IPS-NIHi11 (cell line): ENCODE results near the gene TEX261.
A peak's percentile ranks its signal among the peaks of the same experiment; 100 is the strongest.

ENCODE experiments used
- DNase-seq: peaks from one replicate; pipeline ENCODE4 v3.0.0; 2012; ENCODE audit warnings: mixed read lengths, low spot score

Gene TEX261

DNA sequence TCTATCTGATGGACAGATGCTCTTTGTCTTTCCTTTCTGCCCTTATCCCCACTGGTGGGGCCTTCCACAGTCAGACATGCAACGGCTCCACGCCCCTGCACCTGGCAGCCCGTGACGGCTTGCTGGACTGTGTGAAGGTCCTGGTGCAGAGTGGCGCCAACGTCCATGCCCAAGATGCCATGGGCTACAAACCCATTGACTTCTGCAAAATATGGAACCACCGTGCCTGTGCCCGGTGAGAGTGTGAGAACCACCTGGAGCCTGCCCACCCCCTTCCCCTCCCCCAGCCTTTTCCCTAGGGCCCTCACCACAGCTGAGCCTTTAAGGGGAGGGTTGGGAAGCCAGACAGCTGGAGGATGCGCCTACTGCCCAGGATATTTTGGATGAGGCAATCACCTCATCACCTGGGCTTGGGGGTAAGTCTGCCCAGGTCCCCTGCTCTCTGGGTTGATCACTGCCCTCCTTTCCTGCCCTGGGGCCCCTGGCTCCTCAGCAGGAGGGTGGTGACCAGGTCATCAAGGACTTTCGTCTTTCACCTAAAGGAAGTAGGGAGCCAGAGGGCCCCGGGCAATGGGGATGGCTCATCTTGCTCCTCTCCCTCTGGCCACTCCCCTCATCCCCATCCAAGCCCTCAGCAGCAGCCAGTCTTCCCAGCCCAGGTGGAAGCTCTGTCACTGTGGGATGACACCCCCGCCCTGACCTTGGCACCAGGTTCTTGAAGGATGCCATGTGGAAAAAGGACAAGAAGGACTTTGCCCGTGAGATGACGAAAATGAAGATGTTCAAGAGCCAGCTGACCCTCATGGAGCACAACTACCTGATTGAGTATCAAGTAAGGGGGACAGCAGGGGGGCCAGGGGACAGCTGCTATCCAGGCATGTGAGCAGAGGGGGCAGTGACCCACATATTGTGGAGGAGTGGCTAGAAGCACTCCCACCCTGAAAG lies 12.5 kb downstream of the TEX261 start:
- no peak for DNase-seq

DNA sequence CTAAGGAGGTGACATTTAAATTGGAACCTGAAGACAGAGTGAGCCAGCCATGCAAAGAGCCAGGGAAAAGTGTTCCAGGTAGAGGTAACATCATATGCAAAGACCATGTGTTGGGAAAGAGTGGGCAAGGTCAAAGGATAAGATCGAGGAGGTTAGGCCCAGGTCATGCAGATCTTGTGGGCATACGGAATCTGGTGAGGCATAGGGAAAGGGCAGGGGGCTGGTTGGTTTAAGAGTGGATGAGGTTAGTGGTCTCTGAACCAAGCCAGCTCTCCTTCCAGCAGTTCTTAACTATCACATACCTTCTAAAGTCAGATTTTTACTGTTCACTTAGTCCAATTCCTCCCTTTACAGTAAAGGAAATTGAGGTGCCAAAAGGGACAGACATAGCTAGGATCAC lies 13.3 kb downstream of the TEX261 start:
- no peak for DNase-seq

DNA sequence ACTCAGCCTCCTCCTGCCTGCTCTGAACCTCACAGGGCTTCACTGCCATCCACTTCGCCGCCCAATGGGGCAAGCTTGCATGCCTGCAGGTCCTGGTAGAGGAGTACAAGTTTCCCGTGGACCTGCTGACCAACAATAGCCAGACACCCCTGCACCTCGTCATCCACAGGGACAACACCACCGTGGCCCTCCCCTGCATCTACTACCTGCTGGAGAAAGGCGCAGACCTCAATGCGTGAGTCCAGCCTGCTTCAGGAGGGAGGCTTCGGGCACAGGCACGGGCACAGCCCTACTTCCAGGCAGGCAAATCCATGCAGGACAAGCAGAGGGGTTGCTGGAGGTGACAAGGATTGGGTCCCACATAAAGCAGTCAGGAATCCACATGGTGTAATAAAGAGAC lies 15.0 kb downstream of the TEX261 start:
- DNase-seq, result no peak

DNA sequence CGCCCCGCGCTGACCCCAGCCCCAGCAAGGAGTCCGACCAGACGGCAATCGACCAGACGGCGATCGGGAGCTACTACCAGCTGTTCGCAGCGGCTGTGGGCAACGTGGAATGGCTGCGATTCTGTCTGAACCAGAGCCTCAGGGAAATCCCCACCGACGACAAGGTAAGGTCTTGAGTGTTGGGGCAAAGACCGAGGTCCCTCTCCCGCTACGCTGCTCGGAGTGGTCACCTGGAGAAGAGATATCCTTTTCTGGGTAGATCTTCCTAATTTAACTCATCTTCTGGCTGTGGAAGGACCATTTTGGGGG lies 15.5 kb downstream of the TEX261 start:
- DNase-seq, result no peak

DNA sequence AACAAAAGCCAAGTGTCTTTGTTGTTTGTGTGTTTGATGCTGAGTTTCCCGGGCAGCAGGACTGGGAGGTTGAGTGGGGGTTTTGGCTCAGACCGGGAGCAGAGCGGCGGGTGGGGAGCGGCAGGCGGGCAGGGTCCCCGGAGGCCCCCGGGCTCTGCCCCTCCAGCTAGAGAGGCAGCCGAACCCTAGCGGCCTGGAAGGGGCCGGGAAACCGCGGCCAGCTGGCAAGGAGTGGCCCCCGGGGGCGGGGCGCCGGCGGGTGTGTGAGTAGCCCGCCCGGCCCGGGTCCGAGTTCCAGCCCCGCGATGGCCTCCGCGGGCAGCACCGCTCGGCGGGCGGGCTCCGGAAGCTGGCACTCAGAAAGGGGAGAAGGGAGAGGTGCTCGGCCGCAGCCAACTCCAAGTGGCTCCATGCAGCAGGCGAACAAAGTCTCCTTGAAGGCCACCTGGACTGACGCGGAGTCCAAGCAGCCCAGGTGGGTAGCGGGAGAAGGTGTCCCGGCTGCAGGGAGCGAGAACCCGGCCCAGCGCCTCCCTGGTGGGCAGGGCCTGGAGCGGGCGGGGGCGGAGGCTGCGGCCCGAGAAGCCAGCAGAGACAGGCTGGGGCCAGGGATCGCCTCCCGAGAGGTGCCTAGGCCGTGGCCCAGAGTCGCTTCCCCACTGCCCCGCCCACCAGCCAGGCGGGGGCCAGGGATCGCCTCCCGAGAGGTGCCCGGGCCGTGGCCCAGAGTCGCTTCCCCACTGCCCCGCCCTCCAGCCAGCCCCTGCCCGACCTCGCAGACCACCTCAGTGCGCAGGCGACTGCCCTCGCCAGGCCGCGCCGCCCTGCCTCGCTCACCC lies 16.1 kb downstream of the TEX261 start, which contains the start of gene ANKRD53:
TSS of gene ANKRD53 (plus strand) at position 290 of the 839 bp plus-strand sequence. CDS start at position 306, 16 bp downstream.
- DNase-seq, result peak; percentile 70

DNA sequence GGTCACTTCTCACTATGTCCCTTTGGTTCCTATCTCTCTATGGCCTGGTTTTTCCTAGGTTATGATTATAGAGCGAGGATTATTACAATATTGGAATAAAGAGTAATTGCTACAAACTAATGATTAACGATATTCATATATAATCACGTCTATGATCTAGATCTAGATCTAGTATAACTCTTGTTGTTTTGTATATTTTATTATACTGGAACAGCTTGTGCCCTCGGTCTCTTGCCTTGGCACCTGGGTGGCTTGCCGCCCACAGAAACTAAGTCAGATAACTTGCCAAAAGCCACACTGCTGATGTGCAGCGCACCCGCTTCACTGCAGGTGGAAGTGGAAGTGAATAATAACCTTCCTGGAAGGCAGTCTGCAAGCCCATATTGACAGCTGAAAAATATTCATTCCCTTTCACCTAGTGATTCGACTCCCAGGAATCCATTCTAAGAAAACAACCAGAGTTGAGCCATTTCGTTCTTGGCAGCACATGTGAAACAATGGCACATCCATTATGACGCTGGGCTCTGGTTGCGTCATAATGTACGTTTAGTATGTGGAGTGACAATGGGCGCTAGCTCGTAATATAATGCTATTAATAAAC lies 17.0 kb downstream of the TEX261 start:
- no peak for DNase-seq

DNA sequence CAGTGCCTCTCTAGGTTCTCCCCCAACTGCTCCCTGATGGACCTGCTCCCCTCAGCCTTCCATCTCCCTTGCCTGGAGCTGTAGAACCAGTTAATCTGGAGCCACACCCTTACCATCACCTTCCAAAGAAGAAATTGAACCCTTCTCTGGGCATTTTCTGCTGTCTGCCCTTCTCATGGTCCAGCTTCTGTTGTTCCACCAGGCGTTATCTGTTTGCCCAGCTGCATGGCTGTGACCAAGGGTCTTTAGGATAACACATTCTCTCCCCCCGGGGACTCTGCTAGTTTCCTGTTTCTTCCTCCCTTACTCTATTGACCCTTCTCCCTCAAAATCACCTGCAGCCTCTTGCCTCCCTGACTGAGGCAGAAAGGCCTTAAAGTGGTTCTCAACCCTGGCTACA lies 19.4 kb downstream of the TEX261 start:
- DNase-seq, result no peak

DNA sequence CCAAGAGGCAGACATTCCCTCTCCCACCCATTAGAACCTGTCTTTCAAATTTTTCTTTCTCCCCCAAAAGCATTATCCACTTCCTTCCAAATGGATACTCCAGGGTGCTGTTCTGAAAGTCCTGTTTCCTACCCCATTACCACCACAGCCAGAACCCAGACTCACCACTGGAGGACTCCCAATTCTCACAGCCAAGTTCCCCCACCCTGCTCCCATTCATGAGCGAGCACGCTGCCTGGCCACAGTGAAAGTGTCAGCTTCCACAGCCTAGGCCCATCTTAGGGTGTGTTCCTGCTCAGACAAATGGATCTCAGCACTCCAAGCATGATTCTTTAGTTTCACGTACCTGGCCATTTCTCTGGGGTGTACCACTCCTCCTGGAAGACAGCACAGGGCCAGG lies 20.1 kb downstream of the TEX261 start:
- no peak for DNase-seq

DNA sequence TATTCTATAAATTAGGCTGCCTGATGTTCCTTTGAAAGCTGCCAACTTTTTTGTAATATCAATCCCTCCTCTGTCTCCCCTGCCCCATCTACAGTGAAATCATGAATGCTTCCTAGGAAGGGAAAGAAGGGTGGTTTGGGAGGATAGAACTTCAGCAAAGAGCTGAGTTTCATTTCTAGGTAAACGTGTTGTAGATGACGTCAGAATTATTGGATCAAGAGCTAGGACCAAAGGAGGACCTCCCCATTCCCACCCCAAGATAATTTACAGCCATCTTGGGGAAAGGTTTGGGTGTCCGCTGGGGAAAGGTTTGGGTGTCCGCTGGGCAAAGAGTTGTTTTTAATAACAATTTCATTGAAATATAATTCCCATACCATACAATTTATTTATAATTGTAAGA lies 27.5 kb downstream of the TEX261 start:
- DNase-seq, result no peak

DNA sequence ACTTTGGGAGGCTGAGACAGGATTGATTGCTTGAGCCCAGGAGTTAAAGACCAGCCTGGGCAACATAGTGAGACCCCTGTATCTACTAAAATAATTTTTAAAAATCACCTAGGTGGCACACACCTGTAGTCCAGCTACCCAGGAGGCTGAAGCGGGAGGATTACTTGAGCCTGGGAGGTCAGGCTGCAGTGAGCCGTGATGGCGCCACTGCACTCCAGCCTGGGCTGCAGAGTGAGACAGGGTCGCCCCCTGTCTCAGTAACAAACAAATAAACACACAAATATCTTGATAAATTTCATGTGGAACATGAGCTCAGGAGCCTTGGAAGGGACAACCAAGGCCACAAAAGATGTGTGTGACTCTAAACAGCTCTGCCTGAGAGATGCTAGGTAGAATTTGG lies 28.0 kb downstream of the TEX261 start:
- DNase-seq, result no peak

DNA sequence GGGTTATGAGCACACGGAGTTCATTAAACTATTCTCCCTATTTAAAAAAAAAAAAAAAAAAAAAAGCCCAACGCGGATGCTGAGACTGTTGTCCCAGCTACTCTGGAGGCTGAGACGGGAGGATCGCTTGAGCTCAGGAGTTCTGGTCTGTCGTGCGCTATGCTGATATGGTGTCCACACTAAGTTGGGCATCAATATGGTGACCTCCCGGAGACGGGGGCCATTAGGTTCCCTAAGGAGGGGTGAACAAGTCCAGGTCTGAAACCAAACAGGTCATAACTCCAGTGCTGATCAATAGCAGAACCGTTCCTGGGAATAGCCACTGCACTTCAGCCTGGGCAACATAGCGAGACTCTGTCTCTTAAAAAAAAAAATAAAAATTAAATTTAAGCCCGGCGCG lies 29.2 kb downstream of the TEX261 start:
- DNase-seq, result no peak

DNA sequence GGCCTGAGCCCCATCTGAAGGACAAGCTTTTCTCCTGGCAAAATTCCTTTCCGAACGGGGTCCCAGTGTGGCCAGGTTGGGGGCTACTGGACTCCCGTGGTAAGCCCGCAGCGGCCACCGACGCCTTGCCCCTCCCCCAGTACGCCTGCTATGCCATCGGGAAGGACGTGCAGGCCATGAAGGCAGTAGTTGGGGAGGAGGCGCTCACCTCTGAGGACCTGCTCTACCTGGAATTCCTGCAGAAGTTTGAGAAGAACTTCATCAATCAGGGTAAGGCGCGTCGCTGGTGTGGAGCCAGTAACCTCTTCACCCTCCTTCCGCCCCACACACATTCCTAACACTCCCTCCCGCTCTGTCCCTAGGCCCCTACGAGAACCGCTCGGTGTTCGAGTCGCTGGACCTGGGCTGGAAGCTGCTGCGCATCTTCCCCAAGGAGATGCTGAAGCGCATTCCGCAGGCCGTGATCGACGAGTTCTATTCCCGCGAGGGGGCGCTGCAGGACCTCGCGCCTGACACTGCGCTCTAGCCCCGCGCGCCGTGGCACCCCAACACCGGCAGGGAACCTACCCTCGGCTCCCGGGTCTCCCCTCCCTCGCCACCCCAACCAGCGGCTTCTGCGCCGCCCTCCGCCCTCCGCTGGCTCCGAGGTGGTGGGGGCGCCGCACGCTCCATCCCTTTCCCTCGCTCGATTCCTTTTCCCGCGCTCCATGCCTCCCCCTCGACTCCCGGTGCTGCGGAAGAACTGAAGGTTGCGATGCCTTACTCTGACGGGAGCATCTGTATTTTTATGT lies 29.9 kb downstream of the TEX261 start:
- peak; percentile 85 for DNase-seq

DNA sequence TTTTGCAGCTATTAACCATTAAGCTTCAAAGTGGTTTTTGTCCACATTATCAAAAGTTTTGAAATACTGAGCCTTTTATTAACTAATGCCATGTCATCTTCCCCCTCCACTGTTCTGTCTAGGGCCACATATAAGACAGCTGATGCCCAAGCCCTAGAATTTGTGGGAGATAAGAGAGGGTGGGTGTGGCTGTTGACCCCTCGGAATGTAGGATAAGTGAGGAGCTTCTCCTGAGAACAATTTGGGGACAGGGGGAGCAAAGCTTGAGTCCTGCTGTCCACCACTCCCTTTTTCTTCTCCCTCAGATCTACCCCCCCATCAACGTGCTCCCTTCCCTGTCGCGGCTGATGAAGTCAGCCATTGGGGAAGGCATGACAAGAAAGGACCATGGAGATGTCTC lies 30.5 kb downstream of the TEX261 start:
- DNase-seq, result no peak

DNA sequence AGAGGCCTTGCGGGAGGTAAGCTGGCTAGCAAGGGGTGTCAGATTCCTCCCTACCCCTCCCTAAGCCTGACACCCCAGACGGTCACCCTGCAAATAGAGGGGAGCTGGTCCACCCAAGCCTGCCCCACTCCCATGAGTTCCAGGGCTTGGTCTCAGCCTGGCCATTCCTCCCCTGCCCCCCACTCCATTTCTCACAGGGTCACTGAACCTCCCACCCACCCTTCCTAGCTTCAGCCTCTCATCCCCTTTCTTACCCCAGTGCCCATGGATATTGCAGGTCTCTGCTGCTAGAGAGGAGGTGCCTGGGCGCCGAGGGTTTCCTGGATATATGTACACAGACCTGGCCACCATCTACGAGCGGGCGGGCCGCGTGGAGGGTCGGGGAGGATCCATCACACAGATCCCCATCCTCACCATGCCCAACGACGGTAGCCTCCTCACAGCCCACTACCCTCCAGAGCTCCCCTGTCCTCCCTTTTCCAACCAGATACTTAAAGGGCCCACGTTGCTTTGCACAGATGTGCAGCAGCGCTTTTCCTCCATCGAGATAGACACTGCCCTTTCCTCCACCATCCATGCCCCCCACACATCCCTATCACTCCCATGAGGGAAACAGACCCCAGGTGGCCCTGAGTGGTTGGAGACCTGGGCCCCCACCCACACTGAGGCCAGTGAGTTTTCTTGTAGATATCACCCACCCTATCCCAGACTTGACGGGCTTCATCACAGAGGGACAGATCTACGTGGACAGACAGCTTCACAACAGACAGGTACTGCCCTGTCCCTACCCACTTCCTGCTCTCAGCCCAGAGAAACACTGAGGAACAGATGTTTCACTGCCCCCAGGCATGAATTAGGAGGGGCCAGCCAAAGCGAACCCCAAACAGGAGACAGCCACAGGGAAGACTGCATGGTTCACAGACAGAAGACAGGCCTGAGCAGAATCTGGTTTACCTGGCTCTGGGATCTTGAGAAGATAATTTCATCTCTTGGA lies 31.5 kb downstream of the TEX261 start:
- DNase-seq, result no peak

DNA sequence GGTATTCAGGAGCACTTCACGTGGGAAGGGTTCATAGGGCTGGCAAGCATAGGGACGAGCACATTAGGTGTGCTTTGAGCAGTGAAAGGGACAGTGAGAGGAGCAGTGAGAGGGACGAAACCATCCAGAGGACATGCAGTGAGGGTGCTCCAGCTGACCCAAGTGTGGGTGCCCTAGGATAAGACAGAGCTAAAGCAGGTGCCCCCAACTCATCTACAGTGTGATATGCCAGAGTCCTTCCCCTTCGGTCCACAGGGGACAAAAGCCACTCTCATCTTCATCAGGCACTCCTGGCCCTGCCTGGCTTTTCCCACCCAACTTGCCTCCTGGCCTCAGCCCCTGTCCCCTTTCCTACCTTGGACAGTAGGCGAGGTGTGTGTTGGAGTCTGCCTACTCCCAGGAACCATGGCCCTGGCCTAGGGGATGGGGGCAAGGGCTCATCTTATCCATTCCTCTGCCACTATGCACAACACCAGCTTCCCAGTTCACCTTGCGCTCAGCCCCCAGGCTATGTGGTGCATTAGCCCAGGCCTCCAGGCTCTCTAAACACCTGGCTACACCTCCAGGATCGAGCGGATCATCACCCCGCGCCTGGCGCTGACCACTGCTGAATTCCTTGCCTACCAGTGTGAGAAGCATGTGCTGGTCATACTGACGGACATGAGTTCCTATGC lies 32.3 kb downstream of the TEX261 start:
- DNase-seq, result no peak

DNA sequence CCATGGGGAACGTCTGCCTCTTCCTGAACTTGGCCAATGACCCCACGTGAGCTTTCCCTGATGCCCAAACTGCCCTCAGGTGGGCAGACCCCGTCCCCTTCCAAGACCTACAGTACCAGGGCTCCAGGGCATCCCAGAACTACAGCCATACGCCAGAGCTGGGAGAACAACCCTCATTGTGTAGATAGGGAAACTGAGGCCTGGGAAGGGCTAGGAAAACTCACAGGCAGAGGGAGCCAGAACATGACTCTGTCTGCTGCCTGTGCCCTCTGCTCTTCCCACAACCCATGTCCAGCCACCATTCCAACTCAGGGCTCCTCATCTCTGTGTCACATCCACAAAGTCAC lies 33.1 kb downstream of the TEX261 start:
- DNase-seq, result no peak

DNA sequence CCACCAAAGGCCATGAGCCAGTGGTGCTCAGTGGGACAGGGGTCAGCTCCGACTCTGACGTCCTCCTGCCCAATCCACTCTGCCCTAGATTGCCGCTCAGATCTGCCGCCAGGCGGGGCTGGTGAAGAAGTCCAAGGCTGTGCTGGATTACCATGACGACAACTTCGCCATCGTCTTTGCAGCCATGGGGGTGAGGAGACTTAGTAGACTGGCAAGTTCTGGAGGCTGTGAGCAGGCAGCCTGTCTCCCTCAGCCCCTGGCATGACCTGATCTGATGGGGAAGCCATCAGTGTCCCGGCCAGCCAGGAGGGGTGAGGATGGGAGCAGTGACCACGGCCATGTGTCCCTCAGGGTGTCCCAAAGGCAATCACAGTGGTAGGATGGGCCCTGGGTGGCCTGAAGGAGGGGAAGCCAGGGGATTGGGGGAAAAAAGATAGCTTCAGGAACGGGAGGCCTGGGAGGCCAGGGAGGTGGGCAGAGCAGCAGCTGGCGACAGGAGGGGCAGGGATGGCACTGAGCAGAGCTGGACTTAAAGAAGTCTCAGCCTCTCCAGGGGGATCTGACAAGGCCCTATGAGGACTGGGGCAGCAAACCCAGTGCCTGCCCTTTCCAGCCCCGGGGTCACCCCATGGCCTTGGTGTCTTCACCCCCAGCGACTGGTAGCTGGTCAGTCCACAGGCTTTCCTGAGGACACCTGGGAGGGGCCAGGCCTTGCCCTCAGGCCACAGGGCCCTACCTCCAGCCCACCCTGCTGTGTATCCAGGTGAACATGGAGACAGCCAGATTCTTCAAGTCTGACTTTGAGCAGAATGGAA lies 33.6 kb downstream of the TEX261 start:
- peak; percentile 41 for DNase-seq

DNA sequence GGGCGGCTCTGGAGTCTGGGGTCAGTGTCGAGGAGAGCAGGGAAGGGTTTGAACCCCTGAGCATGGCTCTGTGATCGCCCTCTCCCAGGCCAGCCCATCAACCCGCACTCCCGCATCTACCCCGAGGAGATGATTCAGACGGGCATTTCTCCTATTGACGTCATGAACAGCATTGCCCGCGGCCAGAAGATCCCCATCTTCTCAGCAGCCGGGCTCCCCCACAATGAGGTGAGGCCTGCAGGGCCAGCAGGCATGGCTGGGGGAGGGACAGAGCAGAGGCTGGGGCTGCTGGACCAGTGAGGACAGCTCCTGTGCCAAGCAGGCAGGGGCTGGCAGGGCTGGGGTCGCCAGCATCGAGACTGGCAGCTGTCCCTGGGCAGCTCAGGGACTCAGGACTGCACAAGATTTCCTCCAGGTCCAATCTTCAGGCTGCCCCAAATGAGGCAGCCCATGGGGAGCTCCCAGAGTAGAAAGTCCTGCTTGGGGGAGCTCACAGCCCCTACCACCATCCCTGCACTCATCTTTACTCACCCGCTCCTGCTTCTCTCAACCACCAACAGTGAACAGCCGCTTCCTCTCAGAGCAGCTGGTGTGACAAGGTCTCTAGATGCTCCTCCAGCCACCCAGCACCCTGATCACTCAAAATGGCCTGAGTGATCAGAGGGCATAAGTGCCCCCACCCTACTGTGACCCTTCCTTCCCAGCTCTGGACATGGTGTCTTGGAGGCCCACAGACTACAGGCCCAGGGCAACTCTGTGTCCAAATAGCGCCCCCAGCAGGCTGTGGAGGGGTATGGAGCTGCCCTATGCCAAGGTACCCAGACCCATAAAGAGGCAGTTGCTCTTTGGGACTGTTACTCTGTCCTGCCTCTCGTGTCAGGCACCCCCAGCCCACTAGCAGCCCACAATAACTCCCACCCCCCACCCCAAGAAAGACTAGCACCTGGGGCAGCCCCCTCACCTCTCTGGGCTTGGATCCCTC lies 34.5 kb downstream of the TEX261 start:
- DNase-seq, result peak; percentile 46
